Measurements from ENCODE around the gene CALY.
A peak's percentile ranks its signal among the peaks of the same experiment; 100 is the strongest.
"Not testable (repeated sequence)": the region's sequence is repeated elsewhere in the genome, so short reads cannot be mapped to it uniquely, and the experiment has no call there.

The CALY gene

GRCh38 chr10:133336577-133337369 is at the start of gene CALY:
Gene CALY, minus strand, starts transcription at chr10:133336896. Its CDS starts 7,907 bp downstream, at chr10:133328989.
- peak; percentile 93 for DNase-seq

- no peak for DNase-seq
Measured at GRCh38 chr10:133385214-133385613, 48.5 kb upstream of the CALY start.

GRCh38 chr10:133384071-133384470 is 47.4 kb upstream of the CALY start:
- no peak for DNase-seq

GRCh38 chr10:133383551-133383950 is 46.9 kb upstream of the CALY start:
- DNase-seq, result no peak

GRCh38 chr10:133381036-133381435 is 44.3 kb upstream of the CALY start:
- DNase-seq, result no peak

GRCh38 chr10:133379801-133380666 is 43.3 kb upstream of the CALY start:
- DNase-seq, result no peak

GRCh38 chr10:133379152-133379800 is 42.6 kb upstream of the CALY start, which contains the start of gene PAOX:
Gene PAOX, plus strand, starts transcription at chr10:133379262. Its CDS starts 55 bp downstream, at chr10:133379317.
- peak; percentile 64 for DNase-seq

GRCh38 chr10:133378251-133379096 is 41.8 kb upstream of the CALY start:
- DNase-seq, result peak; percentile 75

- no peak for DNase-seq
Measured at GRCh38 chr10:133377818-133378250, 41.1 kb upstream of the CALY start.

GRCh38 chr10:133377025-133377817 is 40.5 kb upstream of the CALY start:
- DNase-seq, result no peak

GRCh38 chr10:133376183-133376582 is 39.5 kb upstream of the CALY start:
- not testable (repeated sequence) for DNase-seq

- DNase-seq, result no peak
Measured at GRCh38 chr10:133375357-133376115, 38.8 kb upstream of the CALY start.

GRCh38 chr10:133373174-133374090 is 36.7 kb upstream of the CALY start, which contains the start of gene ECHS1:
Gene ECHS1, minus strand, starts transcription at chr10:133373354. Its CDS starts 21 bp downstream, at chr10:133373333.
- DNase-seq, result peak; percentile 94

GRCh38 chr10:133372507-133372906 is 35.8 kb upstream of the CALY start:
- no peak for DNase-seq

GRCh38 chr10:133370030-133370786 is 33.5 kb upstream of the CALY start:
- no peak for DNase-seq

GRCh38 chr10:133368153-133368552 is 31.5 kb upstream of the CALY start:
- DNase-seq, result no peak

- DNase-seq, result not testable (repeated sequence)
Measured at GRCh38 chr10:133367461-133367860, 30.8 kb upstream of the CALY start.

GRCh38 chr10:133366751-133367150 is 30.1 kb upstream of the CALY start:
- no peak for DNase-seq

- no peak for DNase-seq
Measured at GRCh38 chr10:133366130-133366478, 29.4 kb upstream of the CALY start.

Measured in CD4-positive, alpha-beta T cell treated with Interleukin-6 for 4 hours (primary cell).